Neural cell (in vitro differentiated cells): ENCODE results near the gene PSIP1. TPM values are rescaled to one million over a fixed set of nuclear protein-coding genes. Genes with fewer than 3 reads are reported as not detected.

Experiments used
- H2AFZ ChIP-seq: fragments of 200-600, 300-800 bp; sonication (generic), shearing (Covaris generic); 2 replicates; pipeline ENCODE4 v1.6.0; 2014; ENCODE audit warnings: low read depth, mild to moderate bottlenecking, antibody characterized with exemption, low read length, moderate library complexity
- H3F3A ChIP-seq: fragments of 200-600 bp; shearing (Covaris generic); 2 replicates; pipeline ENCODE4 v1.6.1; 2016; ENCODE audit warnings: mild to moderate bottlenecking, moderate library complexity, mixed read lengths, antibody characterized with exemption, low read length; ENCODE audit not compliant: insufficient read depth, poor library complexity, severe bottlenecking
- H3K27ac ChIP-seq: fragments of 200-600, 300-800 bp; sonication (generic), shearing (Covaris generic); 2 replicates; pipeline ENCODE4 v1.5.1; 2014; ENCODE audit warnings: mild to moderate bottlenecking, low read length, moderate library complexity
- H3K27me3 ChIP-seq: fragments of 300-800, 200-600 bp; sonication (generic), shearing (Covaris generic); 2 replicates; pipeline ENCODE4 v1.6.0; 2014; ENCODE audit warnings: mild to moderate bottlenecking, low read depth, low read length, moderate library complexity; ENCODE audit not compliant: insufficient read depth
- H3K36me3 ChIP-seq: fragments of 300-800, 200-600 bp; sonication (generic), shearing (Covaris generic); 2 replicates; pipeline ENCODE4 v1.5.1; 2014; ENCODE audit warnings: mild to moderate bottlenecking, antibody characterized with exemption, low read length, moderate library complexity; ENCODE audit not compliant: insufficient read depth
- H3K4me2 ChIP-seq: fragments of 300-800, 200-600 bp; sonication (generic), shearing (Covaris generic); 2 replicates; pipeline ENCODE4 v1.6.0; 2014; ENCODE audit warnings: mild to moderate bottlenecking, low read length
- H3K4me3 ChIP-seq: fragments of 300-800, 200-600 bp; sonication (generic), shearing (Covaris generic); 2 replicates; pipeline ENCODE4 v1.5.1; 2014; ENCODE audit warnings: mild to moderate bottlenecking, low read length, moderate library complexity
- H3K79me2 ChIP-seq: fragments of 200-600 bp; shearing (Covaris generic); replicated peaks from 2 replicates; pipeline ENCODE4 v1.6.0; 2014; ENCODE audit warnings: mild to moderate bottlenecking, low read length, moderate library complexity; ENCODE audit not compliant: insufficient read depth
- H3K9ac ChIP-seq: fragments of 300-800, 200-600 bp; sonication (generic), shearing (Covaris generic); 2 replicates; pipeline ENCODE4 v1.6.1; 2016; ENCODE audit warnings: mild to moderate bottlenecking, low read length, mixed read lengths
- H3K9me2 ChIP-seq: fragments of 200-600 bp; shearing (Covaris generic); 2 replicates; pipeline ENCODE4 v1.6.1; 2016; ENCODE audit warnings: mild to moderate bottlenecking, low read length, mixed read lengths; ENCODE audit not compliant: insufficient read depth
- H3K9me3 ChIP-seq: fragments of 200-600, 300-800 bp; sonication (generic), shearing (Covaris generic); 2 replicates; pipeline ENCODE4 v1.6.1; 2016; ENCODE audit warnings: mild to moderate bottlenecking, mixed run types, low read length, moderate library complexity, mixed read lengths
- H4K20me1 ChIP-seq: fragments of 200-600 bp; shearing (Covaris generic); 2 replicates; pipeline ENCODE4 v1.6.1; 2016; ENCODE audit warnings: mild to moderate bottlenecking, mixed run types; ENCODE audit not compliant: insufficient read depth
- EP300 ChIP-seq: fragments of 450-650 bp; conservative IDR thresholded peaks from 2 replicates; pipeline ENCODE4 v1.6.1; 2014; ENCODE audit warnings: antibody characterized with exemption, mild to moderate bottlenecking, moderate library complexity; ENCODE audit not compliant: poor library complexity, severe bottlenecking
- EZH2 ChIP-seq: fragments of 200-600, 300-800 bp; shearing (Covaris generic), sonication (generic); IDR thresholded peaks from 2 replicates; pipeline ENCODE4 v1.6.1; 2014; ENCODE audit warnings: antibody characterized with exemption, low read length, borderline replicate concordance, mild to moderate bottlenecking; ENCODE audit not compliant: insufficient read depth, poor library complexity, severe bottlenecking
- MXI1 ChIP-seq: fragments of 450-650 bp; conservative IDR thresholded peaks from 2 replicates; pipeline ENCODE4 v1.6.1; 2014; ENCODE audit warnings: antibody characterized with exemption, mild to moderate bottlenecking; ENCODE audit not compliant: poor library complexity, severe bottlenecking
- POLR2AphosphoS5 ChIP-seq: IDR thresholded peaks from 2 replicates; pipeline ENCODE4 v1.6.1; 2012
- RAD21 ChIP-seq: fragments of 450-650 bp; conservative IDR thresholded peaks from 2 replicates; pipeline ENCODE4 v1.6.1; 2014; ENCODE audit warnings: antibody characterized with exemption, mild to moderate bottlenecking, moderate library complexity
- SMC3 ChIP-seq: fragments of 450-650 bp; conservative IDR thresholded peaks from 2 replicates; pipeline ENCODE4 v1.6.1; 2014; ENCODE audit warnings: antibody characterized with exemption, mild to moderate bottlenecking, moderate library complexity; ENCODE audit not compliant: poor library complexity
- TAF1 ChIP-seq: IDR thresholded peaks from 2 replicates; pipeline ENCODE4 v1.6.1; 2012; ENCODE audit warnings: low read depth
- polyA plus RNA-seq: library from polyadenylated mRNA; depleted of rRNA; stranded (reverse); fragments of >200 nt; gene quantifications from 2 replicates; pipeline ENCODE4 v1.2.3, GENCODE V29; 2014
- TF ChIP-seq, protein P1 (sequence below): fragments of 450-650 bp; IDR thresholded peaks from 2 replicates; pipeline ENCODE4 v1.5.1; 2014; ENCODE audit warnings: antibody characterized with exemption, mild to moderate bottlenecking, moderate library complexity; ENCODE audit not compliant: poor library complexity, severe bottlenecking
- TF ChIP-seq, protein P2 (sequence below): IDR thresholded peaks from 2 replicates; pipeline ENCODE4 v1.6.1; 2012; ENCODE audit warnings: borderline replicate concordance

Gene PSIP1
- polyA plus RNA-seq, 1 donor from 2014 or later = 339 TPM

DNA sequence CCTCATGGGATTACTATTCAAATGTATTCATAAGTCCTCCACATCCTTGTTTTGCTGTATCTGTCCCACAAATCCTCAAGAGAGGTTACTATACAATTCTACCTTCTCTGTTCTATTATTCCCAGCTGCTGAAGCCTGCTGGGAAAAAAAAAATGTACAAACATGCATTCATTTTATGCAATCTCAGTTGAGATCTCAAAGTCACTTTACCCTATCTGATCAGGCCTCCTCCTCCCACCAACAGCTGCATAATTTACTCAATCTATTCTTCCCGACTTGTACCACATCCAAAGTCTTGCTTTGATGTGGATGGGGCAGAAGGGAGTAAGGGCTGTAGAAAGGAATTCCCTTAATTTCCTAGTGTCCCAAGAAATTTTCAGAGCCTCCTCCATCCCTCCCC is 28.6 kb downstream of the PSIP1 start:
- no peak overlapping the region for H3K4me2 ChIP-seq
- H3F3A ChIP-seq = no peaks in the 10 kb centered on the region
- H3K27me3 ChIP-seq = no peaks in the 10 kb centered on the region
- TF ChIP-seq EP300 (no peak), SMC3 (no peak), RAD21 (no peak), POLR2AphosphoS5 (no peak), EZH2 (no peak), TAF1 (no peak), MXI1 (no peak)
- TF ChIP-seq, protein P1, sequence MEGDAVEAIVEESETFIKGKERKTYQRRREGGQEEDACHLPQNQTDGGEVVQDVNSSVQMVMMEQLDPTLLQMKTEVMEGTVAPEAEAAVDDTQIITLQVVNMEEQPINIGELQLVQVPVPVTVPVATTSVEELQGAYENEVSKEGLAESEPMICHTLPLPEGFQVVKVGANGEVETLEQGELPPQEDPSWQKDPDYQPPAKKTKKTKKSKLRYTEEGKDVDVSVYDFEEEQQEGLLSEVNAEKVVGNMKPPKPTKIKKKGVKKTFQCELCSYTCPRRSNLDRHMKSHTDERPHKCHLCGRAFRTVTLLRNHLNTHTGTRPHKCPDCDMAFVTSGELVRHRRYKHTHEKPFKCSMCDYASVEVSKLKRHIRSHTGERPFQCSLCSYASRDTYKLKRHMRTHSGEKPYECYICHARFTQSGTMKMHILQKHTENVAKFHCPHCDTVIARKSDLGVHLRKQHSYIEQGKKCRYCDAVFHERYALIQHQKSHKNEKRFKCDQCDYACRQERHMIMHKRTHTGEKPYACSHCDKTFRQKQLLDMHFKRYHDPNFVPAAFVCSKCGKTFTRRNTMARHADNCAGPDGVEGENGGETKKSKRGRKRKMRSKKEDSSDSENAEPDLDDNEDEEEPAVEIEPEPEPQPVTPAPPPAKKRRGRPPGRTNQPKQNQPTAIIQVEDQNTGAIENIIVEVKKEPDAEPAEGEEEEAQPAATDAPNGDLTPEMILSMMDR = no peak
- TF ChIP-seq, protein P2, sequence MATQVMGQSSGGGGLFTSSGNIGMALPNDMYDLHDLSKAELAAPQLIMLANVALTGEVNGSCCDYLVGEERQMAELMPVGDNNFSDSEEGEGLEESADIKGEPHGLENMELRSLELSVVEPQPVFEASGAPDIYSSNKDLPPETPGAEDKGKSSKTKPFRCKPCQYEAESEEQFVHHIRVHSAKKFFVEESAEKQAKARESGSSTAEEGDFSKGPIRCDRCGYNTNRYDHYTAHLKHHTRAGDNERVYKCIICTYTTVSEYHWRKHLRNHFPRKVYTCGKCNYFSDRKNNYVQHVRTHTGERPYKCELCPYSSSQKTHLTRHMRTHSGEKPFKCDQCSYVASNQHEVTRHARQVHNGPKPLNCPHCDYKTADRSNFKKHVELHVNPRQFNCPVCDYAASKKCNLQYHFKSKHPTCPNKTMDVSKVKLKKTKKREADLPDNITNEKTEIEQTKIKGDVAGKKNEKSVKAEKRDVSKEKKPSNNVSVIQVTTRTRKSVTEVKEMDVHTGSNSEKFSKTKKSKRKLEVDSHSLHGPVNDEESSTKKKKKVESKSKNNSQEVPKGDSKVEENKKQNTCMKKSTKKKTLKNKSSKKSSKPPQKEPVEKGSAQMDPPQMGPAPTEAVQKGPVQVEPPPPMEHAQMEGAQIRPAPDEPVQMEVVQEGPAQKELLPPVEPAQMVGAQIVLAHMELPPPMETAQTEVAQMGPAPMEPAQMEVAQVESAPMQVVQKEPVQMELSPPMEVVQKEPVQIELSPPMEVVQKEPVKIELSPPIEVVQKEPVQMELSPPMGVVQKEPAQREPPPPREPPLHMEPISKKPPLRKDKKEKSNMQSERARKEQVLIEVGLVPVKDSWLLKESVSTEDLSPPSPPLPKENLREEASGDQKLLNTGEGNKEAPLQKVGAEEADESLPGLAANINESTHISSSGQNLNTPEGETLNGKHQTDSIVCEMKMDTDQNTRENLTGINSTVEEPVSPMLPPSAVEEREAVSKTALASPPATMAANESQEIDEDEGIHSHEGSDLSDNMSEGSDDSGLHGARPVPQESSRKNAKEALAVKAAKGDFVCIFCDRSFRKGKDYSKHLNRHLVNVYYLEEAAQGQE = no peak
- H4K20me1 ChIP-seq = no peaks in the 10 kb centered on the region
- H3K27ac ChIP-seq = no peak overlapping the region
- no peak overlapping the region for H2AFZ ChIP-seq
- no peak overlapping the region for H3K9ac ChIP-seq
- H3K79me2 ChIP-seq = no peaks in the 10 kb centered on the region
- H3K4me3 ChIP-seq = no peak overlapping the region
- peaks cover 4% of the 10 kb centered on the region for H3K36me3 ChIP-seq
- no peaks in the 10 kb centered on the region for H3K9me3 ChIP-seq
- no peaks in the 10 kb centered on the region for H3K9me2 ChIP-seq

DNA sequence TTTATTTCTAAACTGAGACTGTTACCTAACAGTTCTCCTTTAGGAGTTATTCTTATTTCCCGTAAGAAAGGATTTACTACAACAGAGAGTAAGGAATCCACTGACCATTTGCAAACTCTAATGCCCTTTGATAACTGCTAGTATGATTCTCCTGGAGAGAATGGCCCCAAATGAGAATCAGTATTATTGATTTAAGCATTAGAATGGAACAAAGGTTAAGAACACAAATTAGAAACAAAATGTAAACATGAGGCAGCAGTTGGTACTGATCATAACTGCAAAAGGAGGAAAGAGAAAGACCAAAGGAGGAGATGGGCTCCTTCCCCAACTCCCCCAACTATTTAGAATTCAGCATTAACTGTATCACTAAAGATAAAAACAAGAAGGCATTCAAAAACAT is 30.7 kb downstream of the PSIP1 start:
- Histone ChIP-seq H4K20me1 (no peaks in the 10 kb centered on the region), H3K9me3 (no peaks in the 10 kb centered on the region), H3K4me3 (no peak overlapping the region), H3K79me2 (no peaks in the 10 kb centered on the region), H3K9ac (no peak overlapping the region), H3F3A (no peaks in the 10 kb centered on the region), H2AFZ (no peak overlapping the region), H3K27me3 (no peaks in the 10 kb centered on the region), H3K27ac (no peak overlapping the region), H3K4me2 (no peak overlapping the region), H3K36me3 (peaks cover 8% of the 10 kb centered on the region), H3K9me2 (no peaks in the 10 kb centered on the region)
- TF ChIP-seq EZH2 (no peak), POLR2AphosphoS5 (no peak), SMC3 (no peak), EP300 (no peak)
- TF ChIP-seq, protein P2 = no peak
